Measurements from ENCODE around the gene MBD5. TPM values are rescaled to one million over a fixed set of nuclear protein-coding genes. Genes with fewer than 3 reads are reported as not detected.

The MBD5 gene
- polyA plus RNA-seq, 3 donors, result 2.9 to 8.1 (median 4.5) TPM

DNA sequence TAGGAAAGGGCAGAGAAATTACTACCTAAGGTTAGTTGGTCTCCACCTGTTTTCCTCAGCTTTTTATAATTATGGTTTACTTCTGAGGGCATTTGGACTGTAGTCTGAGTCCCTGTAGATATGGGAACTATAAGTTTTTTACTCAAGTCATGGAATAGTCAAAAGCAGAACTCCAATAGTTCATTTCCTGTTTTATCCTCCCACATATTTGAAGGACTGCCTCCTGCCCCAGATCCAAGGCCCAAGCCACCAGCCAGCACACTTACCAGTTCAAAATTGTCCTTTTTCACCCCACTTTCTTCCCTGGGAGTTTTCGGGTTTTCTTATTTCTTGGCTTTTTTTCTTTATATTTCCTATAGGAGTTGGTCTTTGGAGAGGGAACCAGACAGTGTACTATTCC lies 164.1 kb downstream of the MBD5 start:
- no peak overlapping the region for H3K27ac ChIP-seq (ENCODE audit: low read depth, low read length)
- WGBS, 3 donors, result 95 to 97% (median 96%) methylated on average over 1 of the region's 1 CpG

DNA sequence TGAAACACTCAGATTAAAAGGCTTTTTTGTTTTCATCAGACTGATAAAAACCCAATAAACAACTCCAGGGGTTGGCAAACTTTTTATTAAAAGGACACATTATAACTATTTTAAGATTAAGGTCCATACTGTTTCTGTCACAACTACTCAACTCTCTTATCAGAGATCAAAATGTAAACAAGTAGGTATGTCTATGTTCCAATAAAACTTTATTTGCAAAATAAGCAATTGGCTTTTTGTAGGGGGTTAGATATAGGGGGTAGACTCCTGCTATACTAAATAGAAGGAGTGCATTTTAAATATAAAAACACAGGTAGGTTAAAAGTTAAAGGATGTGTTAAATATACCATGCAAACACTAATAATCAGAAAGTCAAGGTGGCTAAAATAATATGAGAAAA lies 174.0 kb downstream of the MBD5 start:
- H3K27ac ChIP-seq (ENCODE audit: low read depth, low read length), result no peak overlapping the region

DNA sequence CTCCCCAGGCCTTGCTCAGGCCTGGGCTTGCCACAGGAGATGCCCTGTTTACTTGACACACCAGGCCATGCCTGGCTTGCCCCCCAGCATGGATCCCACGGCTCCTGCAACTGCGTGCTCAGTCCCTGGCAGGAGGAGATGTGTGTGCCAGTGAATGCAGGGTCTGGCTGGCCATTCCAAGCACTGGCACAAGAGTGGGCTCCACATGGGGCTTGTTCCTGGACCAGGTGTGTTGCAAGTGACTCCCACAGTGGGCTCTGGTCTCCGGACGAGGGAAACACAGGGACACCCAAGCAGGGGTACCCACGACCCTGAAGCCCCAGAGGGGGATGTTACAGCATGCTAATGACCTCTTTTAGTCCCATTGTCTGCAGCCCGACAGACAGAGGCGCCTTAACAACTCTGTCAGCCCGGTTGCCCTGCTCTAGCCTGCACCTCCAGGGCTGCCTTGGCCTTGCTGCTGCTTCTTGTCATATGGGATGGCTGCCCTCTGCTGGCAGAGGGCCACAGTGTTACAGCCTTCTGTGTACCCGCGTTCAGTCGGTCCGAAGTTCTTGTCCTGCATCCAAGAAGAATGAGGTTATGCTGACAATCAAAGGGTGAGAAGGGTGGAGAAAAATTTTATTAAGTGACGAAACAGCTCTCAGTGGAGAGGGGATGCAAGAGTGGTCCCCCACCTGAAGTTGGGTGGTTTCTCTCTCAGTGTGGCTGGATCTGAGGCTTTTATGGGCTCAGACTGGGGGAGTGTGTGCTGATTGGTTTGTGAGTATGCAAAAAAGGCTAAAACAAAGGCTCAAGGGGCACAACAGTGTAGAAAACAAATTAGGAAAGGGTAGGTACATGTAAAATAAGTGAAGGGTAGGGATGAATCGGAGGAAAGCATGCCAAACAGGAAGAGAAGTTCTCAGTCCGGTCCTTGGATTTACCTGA lies 180.4 kb downstream of the MBD5 start:
- 92 to 94% (median 94%) methylated on average over 15 of the region's 15 CpGs for WGBS, 3 donors
- H3K27ac ChIP-seq (ENCODE audit: low read depth, low read length), result no peak overlapping the region

DNA sequence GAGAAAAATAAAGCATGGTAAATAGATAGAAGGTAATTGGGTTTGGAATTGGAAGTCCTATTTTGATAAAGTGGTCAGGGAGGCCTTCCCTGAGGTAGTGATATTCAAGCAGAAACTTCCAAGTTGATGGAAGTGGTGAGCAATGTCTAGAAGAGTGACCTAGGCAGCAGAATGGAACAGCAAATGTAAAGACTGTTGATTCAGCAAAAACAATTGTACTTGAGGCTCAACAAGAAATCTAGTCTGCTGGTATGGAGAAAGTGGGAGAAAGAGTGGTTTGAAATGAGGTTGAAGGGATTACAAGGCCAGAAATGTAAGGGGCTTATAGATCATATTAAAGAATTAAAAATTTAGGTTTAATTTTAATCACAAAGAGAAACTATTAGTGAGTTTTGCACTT lies 181.3 kb downstream of the MBD5 start:
- H3K27ac ChIP-seq (ENCODE audit: low read depth, low read length), result no peak overlapping the region

DNA sequence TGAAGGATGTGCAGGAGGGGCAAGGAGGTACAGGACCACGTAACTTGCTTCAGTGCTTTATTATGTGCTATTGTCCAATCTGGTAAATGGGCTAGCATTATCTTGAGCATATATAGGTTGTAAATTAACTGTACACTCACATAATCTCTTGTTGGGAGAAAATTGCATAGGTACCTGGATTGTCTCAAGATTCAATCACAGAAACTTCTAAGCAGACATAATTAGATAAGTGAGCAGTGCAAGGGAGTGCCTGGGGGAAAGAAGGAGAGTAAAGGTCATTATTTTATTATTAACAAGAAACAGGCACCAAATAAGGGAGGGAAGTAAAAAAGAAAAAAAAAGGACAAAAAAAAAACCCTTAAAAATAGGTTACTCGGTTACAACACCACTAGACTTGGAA lies 186.2 kb downstream of the MBD5 start:
- H3K27ac ChIP-seq (ENCODE audit: low read depth, low read length), result no peak overlapping the region
- WGBS, 3 donors, result 75 to 84% (median 76%) methylated on average over 2 of the region's 2 CpGs

DNA sequence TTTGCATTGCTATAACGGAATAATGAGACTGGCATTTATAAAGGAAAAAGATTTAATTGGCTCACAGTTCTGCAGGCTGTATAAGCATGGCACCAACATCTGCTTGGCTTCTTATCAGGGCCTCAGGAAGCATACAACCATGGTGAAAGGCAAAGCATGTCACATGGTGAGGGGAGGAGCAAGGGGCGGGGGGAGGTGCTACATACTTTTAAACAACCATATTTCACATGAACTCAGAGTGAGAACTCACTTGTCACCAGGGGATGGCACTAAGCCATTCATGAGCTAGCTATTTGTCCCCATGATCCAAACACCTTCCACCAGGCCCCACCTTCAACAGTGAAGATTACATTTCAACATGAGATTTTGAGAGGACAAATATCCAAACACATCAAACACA lies 188.7 kb downstream of the MBD5 start:
- 92 to 98% (median 92%) methylated on average over 2 of the region's 2 CpGs for WGBS, 3 donors

DNA sequence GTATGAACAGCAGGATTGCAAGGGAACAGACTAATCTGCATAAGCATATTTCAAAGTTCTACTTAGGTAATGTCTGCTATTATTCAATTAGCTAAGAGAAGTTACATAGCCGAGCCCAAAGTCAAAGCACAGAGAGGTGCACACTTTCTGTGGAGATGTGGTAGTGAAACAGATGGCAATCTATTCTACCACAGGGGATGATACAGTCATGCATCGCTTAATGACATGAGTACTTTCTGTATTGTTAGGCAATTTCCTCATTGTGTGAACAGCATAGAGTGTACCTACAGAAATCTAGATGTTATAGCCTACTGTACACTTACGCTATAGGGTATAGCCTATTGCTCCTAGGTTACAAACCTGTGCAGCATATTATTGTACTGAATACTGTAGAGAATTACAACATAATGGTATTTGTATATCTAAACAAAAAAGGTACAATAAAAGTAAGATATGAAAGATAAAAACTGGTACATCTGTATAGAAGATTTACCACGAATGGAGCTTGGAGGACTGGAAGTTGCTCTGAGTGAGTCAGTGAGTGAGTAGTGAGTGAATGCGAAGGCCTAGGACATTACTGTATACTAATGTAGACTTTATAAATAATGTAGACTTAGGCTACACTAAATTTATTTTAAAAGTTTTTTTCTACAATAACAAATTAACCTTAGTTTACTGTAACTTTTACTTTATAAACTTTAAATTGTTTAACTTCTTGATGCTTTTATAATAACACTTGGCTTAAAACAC lies 197.6 kb downstream of the MBD5 start:
- 87 to 96% (median 94%) methylated on average over 5 of the region's 5 CpGs for WGBS, 3 donors

More for the DNA sequence above, 188.7 kb downstream of the MBD5 start:
- H3K27ac ChIP-seq (ENCODE audit: low read depth, low read length), result no peak overlapping the region

DNA sequence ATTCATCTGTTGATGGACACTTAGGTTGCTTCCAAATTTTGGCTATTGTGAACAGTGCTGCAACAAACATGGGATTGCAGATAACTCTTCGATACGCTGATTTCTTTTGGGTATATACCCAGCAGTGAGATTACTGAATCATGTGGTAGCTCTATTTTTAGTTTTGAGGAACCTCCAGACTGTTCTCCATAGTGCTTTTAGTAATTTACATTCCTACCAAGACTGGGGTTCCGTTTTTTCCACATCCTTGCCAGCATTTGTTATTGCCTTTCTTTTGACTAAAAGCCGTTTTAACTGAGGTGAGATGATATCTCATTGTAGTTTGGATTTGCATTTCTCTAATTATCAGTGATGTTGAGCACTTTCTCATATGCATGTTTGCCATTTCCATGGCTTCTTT lies 200.3 kb downstream of the MBD5 start:
- whole genome bisulfite sequencing, 3 donors, result 91 to 98% (median 97%) methylated on average over 4 of the region's 4 CpGs
- H3K27ac ChIP-seq (ENCODE audit: low read depth, low read length), result no peak overlapping the region

More for the DNA sequence above, 197.6 kb downstream of the MBD5 start:
- no peak overlapping the region for H3K27ac ChIP-seq (ENCODE audit: low read depth, low read length)

DNA sequence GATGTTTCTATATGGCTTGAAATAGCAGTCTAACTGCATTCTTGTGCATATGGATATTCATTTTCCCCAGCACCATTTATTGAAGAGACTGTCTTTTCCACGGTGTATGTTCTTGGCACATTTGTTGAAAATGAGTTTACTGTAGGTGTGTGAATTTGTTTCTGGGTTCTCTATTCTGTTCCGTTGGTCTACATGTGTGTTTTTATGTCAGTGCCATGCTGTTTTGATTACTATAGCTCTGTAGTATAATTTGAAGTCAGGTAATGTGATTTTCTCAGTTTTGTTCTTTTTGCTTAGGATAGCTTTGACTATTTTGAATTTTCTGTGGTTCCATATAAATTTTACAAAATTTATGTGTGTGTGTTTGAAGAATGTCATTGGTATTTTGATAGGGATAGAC lies 201.0 kb downstream of the MBD5 start:
- no peak overlapping the region for H3K27ac ChIP-seq (ENCODE audit: low read depth, low read length)
- 97 to 100% (median 99%) methylated on average over 2 of the region's 2 CpGs for WGBS, 3 donors

DNA sequence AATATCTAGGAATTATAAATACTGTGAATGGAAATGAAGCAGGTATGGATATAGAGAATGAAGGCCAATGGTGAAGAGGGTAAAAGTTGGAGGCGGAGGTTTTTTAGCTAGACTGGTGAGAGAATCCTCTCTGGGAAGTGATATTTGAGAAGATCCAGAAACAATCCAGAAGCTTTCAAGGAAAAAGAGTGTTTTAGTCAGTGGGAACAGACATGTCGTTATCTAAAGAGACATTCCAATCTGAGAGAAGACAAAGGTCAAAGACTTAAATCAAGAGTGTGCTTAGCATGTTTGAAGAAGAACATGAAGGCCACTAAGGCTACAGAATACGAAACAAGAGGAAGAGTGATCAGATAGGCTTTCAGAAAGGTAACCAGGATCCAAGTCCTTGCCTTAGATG lies 211.0 kb downstream of the MBD5 start:
- no peak overlapping the region for H3K27ac ChIP-seq (ENCODE audit: low read depth, low read length)
- 86 to 87% (median 87%) methylated on average over 3 of the region's 3 CpGs for WGBS, 3 donors

DNA sequence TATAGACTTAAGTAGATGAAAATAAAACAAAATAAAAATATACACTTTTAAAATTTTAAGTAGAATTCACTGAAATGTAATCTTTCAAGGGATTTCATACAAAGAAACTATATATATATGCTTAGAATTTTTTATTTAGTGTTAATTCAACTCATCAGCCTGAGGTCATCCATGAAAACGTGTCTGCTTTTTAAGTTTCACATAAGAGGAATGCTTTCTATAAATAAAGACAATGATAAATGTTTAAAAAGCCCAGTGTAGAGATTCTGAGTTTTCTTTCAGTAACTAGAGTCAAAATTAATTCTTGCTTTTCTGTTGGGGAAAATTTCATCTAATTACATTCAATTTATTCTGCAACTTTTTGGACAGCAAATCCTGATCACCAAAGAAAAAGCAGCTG lies 213.3 kb downstream of the MBD5 start:
- WGBS, 3 donors, result 80 to 86% (median 82%) methylated on average over 1 of the region's 1 CpG
- no peak overlapping the region for H3K27ac ChIP-seq (ENCODE audit: low read depth, low read length)

DNA sequence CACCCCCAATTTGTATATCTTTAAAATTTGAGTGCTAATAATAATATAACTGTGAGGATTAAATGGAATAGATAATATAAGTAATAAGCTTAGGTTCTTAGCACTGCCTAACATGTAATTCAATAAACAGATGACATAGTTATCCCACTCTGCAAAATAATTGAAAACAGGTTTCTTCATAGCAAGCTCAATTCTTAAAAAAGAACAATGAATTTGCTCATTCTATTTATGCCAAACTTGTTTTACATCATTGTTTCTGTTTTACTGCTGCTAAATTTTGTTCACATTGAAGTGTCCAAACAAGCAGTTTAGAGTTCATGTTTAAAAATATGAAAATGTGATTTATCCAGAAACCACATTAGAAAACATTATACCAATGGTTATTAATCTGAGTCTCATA lies 217.0 kb downstream of the MBD5 start:
- no peak overlapping the region for H3K27ac ChIP-seq (ENCODE audit: low read depth, low read length)

DNA sequence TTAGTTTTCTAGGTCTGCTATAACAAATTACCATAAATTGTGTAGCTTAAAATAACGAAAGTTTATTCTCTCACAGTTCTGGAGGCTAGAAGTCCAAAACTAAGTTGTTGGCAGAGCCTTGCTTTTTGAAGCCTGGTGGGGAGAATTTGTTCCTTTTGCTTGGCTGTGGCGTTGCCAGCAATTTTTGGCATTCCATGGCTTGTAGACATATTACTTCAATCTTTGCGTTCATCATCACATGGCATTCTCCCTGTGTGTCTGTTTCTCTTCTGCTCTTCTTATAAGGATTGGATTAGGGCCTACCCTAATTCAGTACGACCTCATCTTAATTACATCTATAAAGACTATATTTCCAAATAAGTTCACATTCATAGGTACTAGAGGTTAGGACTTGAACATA lies 217.7 kb downstream of the MBD5 start:
- H3K27ac ChIP-seq (ENCODE audit: low read depth, low read length), result no peak overlapping the region

DNA sequence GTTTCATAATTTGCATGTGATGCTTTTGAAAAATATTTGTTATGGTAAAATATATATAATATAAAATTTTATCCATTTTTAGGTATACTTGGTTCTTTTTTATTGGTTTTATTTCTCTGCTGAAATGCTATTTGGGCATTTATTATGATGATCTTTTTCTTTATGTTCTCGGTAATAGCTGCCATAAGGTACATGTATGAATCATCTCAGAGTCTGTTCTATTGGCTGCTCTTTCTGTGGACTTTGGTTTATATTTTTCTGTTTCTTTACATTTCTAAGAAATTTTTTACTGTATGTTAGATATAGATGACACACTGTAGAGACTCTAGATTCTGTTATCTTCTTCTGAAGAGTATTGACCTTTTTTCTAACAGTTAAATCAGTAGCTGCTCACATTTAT lies 219.9 kb downstream of the MBD5 start:
- WGBS, 3 donors, result 96 to 100% (median 97%) methylated on average over 1 of the region's 1 CpG
- H3K27ac ChIP-seq (ENCODE audit: low read depth, low read length), result no peak overlapping the region

More for the DNA sequence above, 217.7 kb downstream of the MBD5 start:
- WGBS, 3 donors, result 85 to 95% (median 90%) methylated on average over 4 of the region's 4 CpGs

DNA sequence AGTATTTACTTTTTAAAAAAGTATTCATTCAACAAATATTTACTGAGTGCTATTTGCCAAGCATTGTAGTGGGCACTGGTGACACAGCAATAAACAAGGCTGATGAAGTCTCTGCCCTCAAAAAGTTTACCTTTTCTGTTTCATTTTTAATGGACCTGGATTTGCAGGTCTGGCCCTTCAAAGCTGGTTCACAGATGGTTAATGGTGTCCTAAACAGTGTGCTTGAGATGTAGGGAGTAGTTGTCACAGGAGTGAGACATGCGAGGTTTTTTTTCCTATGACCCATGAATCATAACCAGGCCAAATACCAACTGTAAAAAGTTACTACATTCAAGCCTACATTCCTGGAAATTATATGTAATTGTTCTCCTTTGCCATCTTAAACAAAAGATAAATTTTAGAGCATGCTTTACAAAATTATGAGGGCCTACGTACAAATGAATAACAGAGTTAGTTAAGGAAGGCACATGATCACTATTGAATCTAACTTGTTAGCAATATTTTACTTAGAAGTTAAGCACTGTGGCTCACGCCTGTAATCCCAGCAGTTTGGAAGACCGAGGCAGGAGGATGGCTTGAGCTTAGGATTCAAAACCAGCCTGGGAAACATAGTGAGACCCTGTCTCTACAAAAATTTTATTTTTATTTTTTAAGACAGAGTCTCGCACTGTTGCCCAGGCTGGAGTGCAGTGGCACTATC lies 223.9 kb downstream of the MBD5 start:
- no peak overlapping the region for H3K27ac ChIP-seq (ENCODE audit: low read depth, low read length)
- WGBS, 3 donors, result 80 to 88% (median 86%) methylated on average over 5 of the region's 5 CpGs

DNA sequence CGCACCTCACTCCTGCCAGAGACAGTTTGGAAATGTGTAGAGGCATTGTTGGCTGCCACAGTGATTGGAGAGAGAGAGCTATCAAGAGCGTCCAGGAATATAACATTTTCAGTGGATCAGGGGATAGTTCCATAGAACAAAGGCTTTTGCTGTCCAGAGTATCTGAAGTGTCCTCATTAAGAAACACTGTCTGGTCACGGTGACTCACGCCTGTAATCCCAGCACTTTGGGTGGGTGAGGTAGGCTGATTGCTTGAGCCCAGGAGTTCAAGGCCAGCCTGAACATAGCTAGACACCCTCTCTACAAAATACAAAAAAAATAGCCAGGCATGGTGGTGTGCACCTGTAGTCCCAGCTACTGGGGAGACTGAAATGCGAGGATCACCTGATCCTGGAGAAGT lies 231.1 kb downstream of the MBD5 start:
- 97 to 99% (median 97%) methylated on average over 5 of the region's 5 CpGs for WGBS, 3 donors

DNA sequence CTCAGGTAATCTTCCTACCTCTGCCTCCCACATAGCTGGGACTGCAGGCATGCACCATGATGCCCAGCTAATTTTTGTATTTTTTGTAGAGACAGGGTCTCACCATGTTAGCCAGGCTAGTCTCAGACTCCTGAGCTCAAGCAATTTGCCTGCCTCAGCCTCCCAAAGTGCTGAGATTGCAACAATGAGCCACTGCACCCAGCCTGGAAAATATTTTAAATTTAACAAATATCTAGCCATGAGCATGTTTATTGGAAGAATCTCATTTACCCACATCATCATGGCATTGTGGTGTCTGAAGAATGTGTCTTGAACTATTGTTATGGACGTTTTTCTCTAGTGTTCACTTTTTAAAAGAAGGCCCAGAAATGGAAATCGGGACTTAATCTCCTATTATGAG lies 231.8 kb downstream of the MBD5 start:
- no peak overlapping the region for H3K27ac ChIP-seq (ENCODE audit: low read depth, low read length)
- WGBS, 3 donors, result 73 to 95% (median 95%) methylated on average over 2 of the region's 2 CpGs

More for the DNA sequence above, 231.1 kb downstream of the MBD5 start:
- H3K27ac ChIP-seq (ENCODE audit: low read depth, low read length), result no peak overlapping the region

DNA sequence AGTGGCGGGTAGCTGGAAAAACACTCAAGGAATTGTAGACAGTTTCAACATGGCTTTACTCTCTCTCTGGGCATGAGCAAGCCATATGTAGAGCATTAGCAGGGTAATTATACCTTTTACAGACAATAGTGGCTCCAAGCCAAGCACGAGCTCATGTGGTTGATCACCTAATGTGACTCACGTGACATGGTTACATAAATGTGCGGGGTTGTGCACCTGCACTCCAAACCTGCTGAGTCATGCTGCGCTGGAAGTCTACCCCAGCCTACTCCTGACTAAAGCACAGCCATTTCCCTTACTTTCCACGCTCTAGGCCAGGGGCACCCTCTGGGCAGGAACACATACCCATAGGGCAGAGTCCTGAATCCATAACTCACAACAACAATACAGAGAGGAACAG lies 232.8 kb downstream of the MBD5 start:
- H3K27ac ChIP-seq (ENCODE audit: low read depth, low read length), result no peak overlapping the region
- 93 to 99% (median 93%) methylated on average over 6 of the region's 6 CpGs for WGBS, 3 donors

DNA sequence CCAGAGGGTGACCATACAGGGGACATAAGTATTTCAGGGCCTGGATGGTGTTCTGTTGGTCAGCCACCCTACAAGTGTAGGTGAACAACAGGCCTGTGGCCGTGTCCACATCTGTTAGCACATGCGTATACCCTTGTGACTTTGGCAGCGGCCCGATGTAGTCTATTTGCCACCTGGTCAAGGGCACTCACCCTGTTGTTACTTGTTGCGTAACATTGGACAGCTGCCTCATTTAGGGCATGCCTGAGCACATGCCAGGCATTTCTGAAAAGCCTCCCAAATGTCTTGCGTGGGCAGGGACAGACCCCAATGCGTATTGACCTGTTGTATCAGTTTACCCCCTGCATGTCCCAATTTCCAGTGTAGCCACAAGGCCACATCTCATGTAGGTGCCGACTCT lies 235.0 kb downstream of the MBD5 start:
- no peak overlapping the region for H3K27ac ChIP-seq (ENCODE audit: low read depth, low read length)
- 92 to 99% (median 96%) methylated on average over 8 of the region's 8 CpGs for WGBS, 3 donors

Measured in adipose tissue (tissue), 3 donors.